MCF 10A (cell line): ENCODE measurements around the gene COL4A4. TPM values are rescaled to one million over a fixed set of nuclear protein-coding genes. Genes with fewer than 3 reads are reported as not detected.
A peak's percentile ranks its signal among the peaks of the same experiment; 100 is the strongest.

Experiments
- BruUV-seq: library from RNA; stranded (reverse); fragments of 400-500 nt; replicated peaks from 2 replicates; lab custom pipeline; 2021; lab: Mats Ljungman, UMichigan
- CTCF ChIA-PET: fragments of 300-600 bp; sonication (Branson Sonifier 250); formaldehyde crosslinking; extraction: SDS; loops from one replicate; lab custom pipeline; 2021; ENCODE audit warnings: antibody characterized with exemption, inconsistent platforms; lab: Yijun Ruan, JAX
- POLR2A ChIA-PET: fragments of 300-600, 350-650 bp; sonication (Branson Sonifier 250); formaldehyde crosslinking; extraction: SDS; loops from one replicate; lab custom pipeline; 2020; ENCODE audit warnings: antibody characterized with exemption, inconsistent platforms; lab: Yijun Ruan, JAX
- DNase-seq: peaks from one replicate; pipeline ENCODE4 v3.0.0-alpha.2; 2018; ENCODE audit not compliant: unreplicated experiment
- H3K27ac Mint-ChIP-seq: one replicate; pipeline ENCODE4 v1.8.0; 2022; ENCODE audit warnings: mild to moderate bottlenecking, low read depth, mixed read lengths; ENCODE audit not compliant: unreplicated experiment
- H3K27me3 Mint-ChIP-seq: one replicate; pipeline ENCODE4 v1.8.0; 2022; ENCODE audit warnings: mixed read lengths; ENCODE audit not compliant: insufficient read depth, unreplicated experiment
- H3K36me3 Mint-ChIP-seq: one replicate; pipeline ENCODE4 v1.8.0; 2022; ENCODE audit warnings: mild to moderate bottlenecking, moderate library complexity, mixed read lengths; ENCODE audit not compliant: insufficient read depth, unreplicated experiment
- H3K4me1 Mint-ChIP-seq: one replicate; pipeline ENCODE4 v1.8.0; 2022; ENCODE audit warnings: mixed read lengths; ENCODE audit not compliant: insufficient read depth, unreplicated experiment
- H3K4me3 Mint-ChIP-seq: one replicate; pipeline ENCODE4 v1.8.0; 2022; ENCODE audit warnings: mild to moderate bottlenecking, moderate library complexity, mixed read lengths; ENCODE audit not compliant: unreplicated experiment
- H3K9me3 Mint-ChIP-seq: one replicate; pipeline ENCODE4 v1.8.0; 2022; ENCODE audit warnings: mixed read lengths; ENCODE audit not compliant: unreplicated experiment
- CTCF ChIP-seq: fragments of 200-600 bp; IDR thresholded peaks from one replicate; pipeline ENCODE4 v1.8.0; 2022; ENCODE audit warnings: antibody characterized with exemption, mild to moderate bottlenecking; ENCODE audit not compliant: unreplicated experiment
- intact Hi-C: fragments of 100-400 bp; cut with micrococcal nuclease; formaldehyde crosslinking; loops from 2 replicates; pipeline ENCODE4 v1.14.1; 2022
- total RNA-seq: library from RNA; stranded (reverse); gene quantifications from 2 replicates; pipeline ENCODE4 v1.2.3, GENCODE V29; 2022

The COL4A4 gene
- total RNA-seq, 1 experiment from 2014 or later = 0.30 TPM

GRCh38 chr2:227035711-227036367 is 128.2 kb downstream of the COL4A4 start:
- H3K36me3 Mint-ChIP-seq = no peaks in the 10 kb centered on the region
- intact Hi-C loops = loop anchor here (10.0 kb wide), 1 partner anchor 69 kb away; no protein-coding TSS in a partner anchor
- BruUV-seq = no TSS peak
- no peak overlapping the region for H3K4me3 Mint-ChIP-seq
- no peak overlapping the region for H3K27ac Mint-ChIP-seq
- POLR2A ChIA-PET = interaction anchor here (0.7 kb wide), 1 partner anchor 20 kb away, joined by 4 read pairs; no protein-coding TSS in a partner anchor
- no peak for TF ChIP-seq CTCF
- CTCF ChIA-PET = interaction anchor here (0.6 kb wide), 1 partner anchor 236 kb away, joined by 3 read pairs; no protein-coding TSS in a partner anchor
- H3K4me1 Mint-ChIP-seq = no peaks in the 10 kb centered on the region
- peaks cover 12% of the 10 kb centered on the region for H3K27me3 Mint-ChIP-seq
- H3K9me3 Mint-ChIP-seq = no peaks in the 10 kb centered on the region
- no peak for DNase-seq

GRCh38 chr2:227033471-227034148 is 130.4 kb downstream of the COL4A4 start:
- POLR2A ChIA-PET = no interaction called here
- Mint-ChIP-seq H3K4me1 (no peaks in the 10 kb centered on the region), H3K9me3 (no peaks in the 10 kb centered on the region), H3K27me3 (peaks cover 12% of the 10 kb centered on the region), H3K27ac (no peak overlapping the region), H3K4me3 (no peak overlapping the region), H3K36me3 (no peaks in the 10 kb centered on the region)
- BruUV-seq = no TSS peak
- CTCF ChIA-PET = interaction anchor here (0.6 to 1.4 kb wide), 4 partner anchors 9 to 1379 kb away, joined by 3 to 4 read pairs (median 4); no protein-coding TSS in a partner anchor
- DNase-seq = peak; percentile 22
- intact Hi-C loops = loop anchor here (10.0 kb wide), 1 partner anchor 71 kb away; no protein-coding TSS in a partner anchor
- TF ChIP-seq CTCF = peak; percentile 33

GRCh38 chr2:227031379-227031778 is 132.6 kb downstream of the COL4A4 start:
- BruUV-seq = no TSS peak
- no peak overlapping the region for H3K27ac Mint-ChIP-seq
- no peaks in the 10 kb centered on the region for H3K9me3 Mint-ChIP-seq
- no peak for TF ChIP-seq CTCF
- DNase-seq = no peak
- no peaks in the 10 kb centered on the region for H3K4me1 Mint-ChIP-seq
- H3K27me3 Mint-ChIP-seq = no peaks in the 10 kb centered on the region
- CTCF ChIA-PET = no interaction called here
- intact Hi-C loops = loop anchor here (10.0 kb wide), 1 partner anchor 73 kb away; no protein-coding TSS in a partner anchor
- H3K36me3 Mint-ChIP-seq = no peaks in the 10 kb centered on the region
- no peak overlapping the region for H3K4me3 Mint-ChIP-seq
- POLR2A ChIA-PET = interaction anchor here (0.6 kb wide), 1 partner anchor 79 kb away, joined by 3 read pairs; no protein-coding TSS in a partner anchor

- no peak for TF ChIP-seq CTCF
- DNase-seq = no peak
- ChIA-PET POLR2A (interaction anchor here (0.6 kb wide), 2 partner anchors 13 to 78 kb away, joined by 3 read pairs; no protein-coding TSS in a partner anchor), CTCF (no interaction called here)
- Mint-ChIP-seq H3K27me3 (no peaks in the 10 kb centered on the region), H3K4me1 (no peaks in the 10 kb centered on the region), H3K4me3 (no peak overlapping the region), H3K27ac (no peak overlapping the region), H3K36me3 (no peaks in the 10 kb centered on the region), H3K9me3 (no peaks in the 10 kb centered on the region)
- intact Hi-C loops = loop anchor here (10.0 kb wide), 1 partner anchor 74 kb away; no protein-coding TSS in a partner anchor
- BruUV-seq = no TSS peak
Observed at GRCh38 chr2:227030789-227031188, 133.2 kb downstream of the COL4A4 start.
